ENCODE results near the gene MAN1A2. TPM values are rescaled to one million over a fixed set of nuclear protein-coding genes. Genes with fewer than 3 reads are reported as not detected.

MAN1A2 gene
- polyA plus RNA-seq, 1 donor from 2014 or later: 25.0 TPM

DNA sequence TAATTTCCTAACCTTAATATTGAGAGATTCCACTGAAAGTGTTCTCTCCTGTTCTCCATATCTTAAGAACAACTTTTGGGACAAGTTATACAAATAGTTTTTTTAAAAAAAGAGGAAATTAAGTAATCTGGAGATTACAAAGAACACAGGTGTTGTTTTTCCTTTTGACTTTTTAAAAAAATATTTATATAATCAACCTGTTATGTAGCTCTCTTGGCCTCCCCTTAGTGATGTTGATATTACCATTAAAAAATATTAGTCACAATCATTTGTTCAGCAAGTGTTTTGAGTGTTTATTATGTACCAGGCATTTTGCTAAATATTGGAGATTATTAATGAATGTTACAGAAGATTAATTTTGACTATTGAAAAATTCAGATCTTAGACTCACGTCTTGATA lies 8.1 kb downstream of the MAN1A2 start:
- H3K9ac ChIP-seq (ENCODE audit: low read length): no peak overlapping the region
- H3K4me2 ChIP-seq (ENCODE audit: low read length): no peak overlapping the region
- no peaks in the 10 kb centered on the region for H3K27me3 ChIP-seq (ENCODE audit: insufficient read depth, low read depth, low read length)
- peaks cover 75% of the 10 kb centered on the region for H3K79me2 ChIP-seq (replicated peaks; ENCODE audit: insufficient read depth, low read length)
- H4K20me1 ChIP-seq (ENCODE audit: insufficient read depth): no peaks in the 10 kb centered on the region
- H3K9me3 ChIP-seq (ENCODE audit: low read length): no peaks in the 10 kb centered on the region
- H3K36me3 ChIP-seq (ENCODE audit: insufficient read depth, low read length): no peaks in the 10 kb centered on the region
- no peak overlapping the region for H2AFZ ChIP-seq (ENCODE audit: low read depth, low read length)
- TF ChIP-seq EP300 (conservative IDR thresholded peaks at IDR 0.05; ENCODE audit: poor library complexity, severe bottlenecking): no peak
- TF ChIP-seq, protein P1, sequence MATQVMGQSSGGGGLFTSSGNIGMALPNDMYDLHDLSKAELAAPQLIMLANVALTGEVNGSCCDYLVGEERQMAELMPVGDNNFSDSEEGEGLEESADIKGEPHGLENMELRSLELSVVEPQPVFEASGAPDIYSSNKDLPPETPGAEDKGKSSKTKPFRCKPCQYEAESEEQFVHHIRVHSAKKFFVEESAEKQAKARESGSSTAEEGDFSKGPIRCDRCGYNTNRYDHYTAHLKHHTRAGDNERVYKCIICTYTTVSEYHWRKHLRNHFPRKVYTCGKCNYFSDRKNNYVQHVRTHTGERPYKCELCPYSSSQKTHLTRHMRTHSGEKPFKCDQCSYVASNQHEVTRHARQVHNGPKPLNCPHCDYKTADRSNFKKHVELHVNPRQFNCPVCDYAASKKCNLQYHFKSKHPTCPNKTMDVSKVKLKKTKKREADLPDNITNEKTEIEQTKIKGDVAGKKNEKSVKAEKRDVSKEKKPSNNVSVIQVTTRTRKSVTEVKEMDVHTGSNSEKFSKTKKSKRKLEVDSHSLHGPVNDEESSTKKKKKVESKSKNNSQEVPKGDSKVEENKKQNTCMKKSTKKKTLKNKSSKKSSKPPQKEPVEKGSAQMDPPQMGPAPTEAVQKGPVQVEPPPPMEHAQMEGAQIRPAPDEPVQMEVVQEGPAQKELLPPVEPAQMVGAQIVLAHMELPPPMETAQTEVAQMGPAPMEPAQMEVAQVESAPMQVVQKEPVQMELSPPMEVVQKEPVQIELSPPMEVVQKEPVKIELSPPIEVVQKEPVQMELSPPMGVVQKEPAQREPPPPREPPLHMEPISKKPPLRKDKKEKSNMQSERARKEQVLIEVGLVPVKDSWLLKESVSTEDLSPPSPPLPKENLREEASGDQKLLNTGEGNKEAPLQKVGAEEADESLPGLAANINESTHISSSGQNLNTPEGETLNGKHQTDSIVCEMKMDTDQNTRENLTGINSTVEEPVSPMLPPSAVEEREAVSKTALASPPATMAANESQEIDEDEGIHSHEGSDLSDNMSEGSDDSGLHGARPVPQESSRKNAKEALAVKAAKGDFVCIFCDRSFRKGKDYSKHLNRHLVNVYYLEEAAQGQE (IDR thresholded peaks at IDR 0.05; ENCODE audit: borderline replicate concordance): no peak
- no peak for TF ChIP-seq MXI1 (conservative IDR thresholded peaks at IDR 0.05; ENCODE audit: poor library complexity, severe bottlenecking)
- TF ChIP-seq RAD21 (conservative IDR thresholded peaks at IDR 0.05): no peak
- no peak for TF ChIP-seq TAF1 (IDR thresholded peaks at IDR 0.05; ENCODE audit: low read depth)
- TF ChIP-seq, protein P2, sequence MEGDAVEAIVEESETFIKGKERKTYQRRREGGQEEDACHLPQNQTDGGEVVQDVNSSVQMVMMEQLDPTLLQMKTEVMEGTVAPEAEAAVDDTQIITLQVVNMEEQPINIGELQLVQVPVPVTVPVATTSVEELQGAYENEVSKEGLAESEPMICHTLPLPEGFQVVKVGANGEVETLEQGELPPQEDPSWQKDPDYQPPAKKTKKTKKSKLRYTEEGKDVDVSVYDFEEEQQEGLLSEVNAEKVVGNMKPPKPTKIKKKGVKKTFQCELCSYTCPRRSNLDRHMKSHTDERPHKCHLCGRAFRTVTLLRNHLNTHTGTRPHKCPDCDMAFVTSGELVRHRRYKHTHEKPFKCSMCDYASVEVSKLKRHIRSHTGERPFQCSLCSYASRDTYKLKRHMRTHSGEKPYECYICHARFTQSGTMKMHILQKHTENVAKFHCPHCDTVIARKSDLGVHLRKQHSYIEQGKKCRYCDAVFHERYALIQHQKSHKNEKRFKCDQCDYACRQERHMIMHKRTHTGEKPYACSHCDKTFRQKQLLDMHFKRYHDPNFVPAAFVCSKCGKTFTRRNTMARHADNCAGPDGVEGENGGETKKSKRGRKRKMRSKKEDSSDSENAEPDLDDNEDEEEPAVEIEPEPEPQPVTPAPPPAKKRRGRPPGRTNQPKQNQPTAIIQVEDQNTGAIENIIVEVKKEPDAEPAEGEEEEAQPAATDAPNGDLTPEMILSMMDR (IDR thresholded peaks at IDR 0.05; ENCODE audit: poor library complexity, severe bottlenecking): no peak
- no peak for TF ChIP-seq SMC3 (conservative IDR thresholded peaks at IDR 0.05; ENCODE audit: poor library complexity)
- no peak for TF ChIP-seq EZH2 (IDR thresholded peaks at IDR 0.05; ENCODE audit: borderline replicate concordance, insufficient read depth, low read length, poor library complexity, severe bottlenecking)
- no peak for TF ChIP-seq POLR2AphosphoS5 (IDR thresholded peaks at IDR 0.05)
- no peak overlapping the region for H3K4me3 ChIP-seq (ENCODE audit: low read length)
- no peak overlapping the region for H3K27ac ChIP-seq (ENCODE audit: low read length)
- no peaks in the 10 kb centered on the region for H3F3A ChIP-seq (ENCODE audit: insufficient read depth, low read length, poor library complexity, severe bottlenecking)
- H3K9me2 ChIP-seq (ENCODE audit: insufficient read depth, low read length): no peaks in the 10 kb centered on the region

DNA sequence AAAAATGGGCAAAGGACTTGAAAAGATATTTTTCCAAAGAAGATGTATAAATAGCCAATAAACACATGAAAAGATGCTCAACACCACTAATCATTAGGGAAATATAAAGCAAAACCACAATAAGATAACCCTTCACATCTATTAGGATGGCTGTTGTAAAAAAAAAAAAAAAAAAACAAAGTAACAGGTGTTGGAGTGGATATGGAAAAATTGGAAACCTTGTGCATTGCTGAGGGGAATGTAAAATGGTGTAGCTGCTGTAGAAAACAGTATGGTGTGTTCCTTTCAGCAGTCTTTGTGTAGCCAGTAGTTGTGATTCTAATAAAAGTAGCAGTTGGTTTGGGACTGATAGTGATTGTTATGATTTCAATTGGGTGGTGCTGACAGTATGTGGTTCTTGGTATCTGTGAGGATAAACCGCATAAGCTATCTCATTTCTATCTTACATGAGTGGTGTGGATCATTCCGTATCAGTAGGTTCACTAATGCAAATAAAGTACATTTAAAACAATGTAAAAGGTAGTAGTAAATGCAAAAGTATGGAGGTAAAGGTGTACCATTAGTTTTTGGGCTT lies 19.9 kb downstream of the MAN1A2 start:
- no peaks in the 10 kb centered on the region for H3F3A ChIP-seq (ENCODE audit: insufficient read depth, low read length, poor library complexity, severe bottlenecking)
- H3K27ac ChIP-seq (ENCODE audit: low read length): no peak overlapping the region
- H3K4me3 ChIP-seq (ENCODE audit: low read length): no peak overlapping the region
- H4K20me1 ChIP-seq (ENCODE audit: insufficient read depth): no peaks in the 10 kb centered on the region
- no peak overlapping the region for H3K9ac ChIP-seq (ENCODE audit: low read length)
- H3K9me2 ChIP-seq (ENCODE audit: insufficient read depth, low read length): no peaks in the 10 kb centered on the region
- no peaks in the 10 kb centered on the region for H3K9me3 ChIP-seq (ENCODE audit: low read length)
- TF ChIP-seq EZH2 (IDR thresholded peaks at IDR 0.05; ENCODE audit: borderline replicate concordance, insufficient read depth, low read length, poor library complexity, severe bottlenecking) (no peak), RAD21 (conservative IDR thresholded peaks at IDR 0.05) (no peak), EP300 (conservative IDR thresholded peaks at IDR 0.05; ENCODE audit: poor library complexity, severe bottlenecking) (no peak), SMC3 (conservative IDR thresholded peaks at IDR 0.05; ENCODE audit: poor library complexity) (no peak), MXI1 (conservative IDR thresholded peaks at IDR 0.05; ENCODE audit: poor library complexity, severe bottlenecking) (no peak), POLR2AphosphoS5 (IDR thresholded peaks at IDR 0.05) (no peak), TAF1 (IDR thresholded peaks at IDR 0.05; ENCODE audit: low read depth) (no peak)
- TF ChIP-seq, protein P2 (IDR thresholded peaks at IDR 0.05; ENCODE audit: poor library complexity, severe bottlenecking): no peak
- TF ChIP-seq, protein P1 (IDR thresholded peaks at IDR 0.05; ENCODE audit: borderline replicate concordance): no peak
- H3K4me2 ChIP-seq (ENCODE audit: low read length): no peak overlapping the region
- H3K79me2 ChIP-seq (replicated peaks; ENCODE audit: insufficient read depth, low read length): peaks cover 59% of the 10 kb centered on the region
- no peaks in the 10 kb centered on the region for H3K36me3 ChIP-seq (ENCODE audit: insufficient read depth, low read length)
- H3K27me3 ChIP-seq (ENCODE audit: insufficient read depth, low read depth, low read length): no peaks in the 10 kb centered on the region
- H2AFZ ChIP-seq (ENCODE audit: low read depth, low read length): no peak overlapping the region
